HG03108 (cell line): Measurements from ENCODE around the gene ZNF330.
A peak's percentile ranks its signal among the peaks of the same experiment; 100 is the strongest.

ENCODE experiments used
- ATAC-seq: cut with Tn5 transposase; IDR thresholded peaks from one replicate; pipeline ENCODE4 v1.9.1; 2021; ENCODE audit warnings: moderate library complexity; ENCODE audit not compliant: unreplicated experiment

ZNF330 gene

DNA sequence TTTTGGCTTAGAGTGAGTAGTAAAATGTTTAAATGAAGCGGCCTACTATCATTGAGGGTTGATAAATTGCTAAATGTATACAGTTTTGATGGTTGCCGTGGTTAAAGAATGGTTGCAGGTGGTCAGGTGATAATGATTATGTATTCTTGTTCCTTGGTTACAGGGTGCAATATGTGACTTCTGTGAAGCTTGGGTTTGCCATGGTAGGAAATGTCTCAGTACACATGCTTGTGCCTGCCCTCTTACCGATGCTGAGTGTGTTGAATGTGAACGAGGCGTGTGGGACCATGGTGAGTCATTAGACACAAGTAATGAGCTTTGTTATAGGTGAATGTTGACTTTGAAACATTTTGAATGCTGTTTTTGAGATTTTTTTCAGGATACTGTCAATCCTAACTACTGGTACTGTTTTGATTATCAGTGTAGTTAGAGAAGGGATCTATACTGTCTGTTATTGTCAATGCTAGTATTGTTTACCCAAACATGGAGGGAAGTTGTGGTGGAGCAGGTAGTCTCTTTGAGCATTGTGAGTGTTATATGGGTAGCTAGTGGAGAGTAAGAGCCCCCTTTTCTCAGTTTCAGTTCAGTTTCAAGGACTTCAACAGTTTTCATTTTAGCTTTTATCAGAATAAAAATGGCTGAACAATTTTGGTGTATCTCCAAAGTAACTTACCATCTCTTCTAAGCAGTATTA, 8.9 kb downstream of the ZNF330 start:
- peak; percentile 58 for ATAC-seq

DNA sequence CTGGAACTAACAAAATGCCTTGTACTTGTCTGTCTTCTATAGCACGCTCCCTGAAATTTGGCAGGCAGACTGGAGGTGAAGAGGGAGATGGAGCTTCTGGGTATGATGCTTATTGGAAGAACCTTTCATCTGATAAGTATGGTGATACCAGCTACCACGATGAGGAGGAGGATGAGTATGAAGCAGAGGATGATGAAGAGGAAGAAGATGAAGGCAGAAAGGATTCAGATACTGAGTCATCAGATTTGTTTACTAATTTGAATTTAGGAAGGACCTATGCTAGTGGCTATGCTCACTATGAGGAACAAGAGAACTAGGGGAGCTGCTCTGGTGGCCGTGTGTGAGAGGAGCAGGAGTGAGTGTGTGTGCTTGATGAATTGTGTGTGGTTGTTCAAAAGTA, 13.0 kb downstream of the ZNF330 start:
- ATAC-seq: no peak

DNA sequence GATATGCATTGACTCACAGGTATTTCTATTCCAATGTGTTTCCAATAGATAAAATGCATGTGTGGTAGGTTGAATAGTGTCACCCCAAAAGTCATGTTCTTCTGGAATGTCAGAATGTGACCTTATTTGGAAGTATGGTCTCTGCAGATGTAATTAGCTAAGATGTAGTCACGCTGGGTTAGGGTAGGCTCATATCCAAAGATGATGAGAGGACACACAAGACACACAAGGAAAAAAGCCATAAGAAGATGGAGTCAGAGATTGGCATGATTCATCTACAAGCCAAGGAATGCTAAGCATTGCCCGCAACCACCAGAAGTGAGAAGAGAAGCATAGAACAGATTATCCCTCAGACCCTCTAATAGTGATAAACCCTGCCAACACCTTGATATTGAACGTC, 17.5 kb downstream of the ZNF330 start:
- no peak for ATAC-seq

DNA sequence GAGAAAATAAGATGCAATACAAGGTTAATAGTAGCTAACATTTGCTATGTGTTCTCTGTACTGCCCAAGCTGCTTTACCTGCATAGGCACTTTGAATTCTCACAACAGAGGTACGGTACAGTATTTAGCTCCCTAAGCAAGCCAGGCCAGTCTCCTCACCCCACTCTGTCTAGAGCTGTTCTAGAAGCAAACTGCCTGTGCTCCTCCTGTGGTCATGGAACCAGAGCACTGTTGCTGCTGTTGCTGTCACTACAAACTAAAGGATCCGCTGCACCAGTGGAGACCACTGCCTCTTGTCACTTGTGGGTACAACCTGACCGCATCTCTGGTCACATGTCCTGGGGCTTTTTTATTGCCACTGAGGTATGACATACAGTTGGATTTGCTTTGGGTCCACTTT, 19.6 kb downstream of the ZNF330 start:
- ATAC-seq: no peak

DNA sequence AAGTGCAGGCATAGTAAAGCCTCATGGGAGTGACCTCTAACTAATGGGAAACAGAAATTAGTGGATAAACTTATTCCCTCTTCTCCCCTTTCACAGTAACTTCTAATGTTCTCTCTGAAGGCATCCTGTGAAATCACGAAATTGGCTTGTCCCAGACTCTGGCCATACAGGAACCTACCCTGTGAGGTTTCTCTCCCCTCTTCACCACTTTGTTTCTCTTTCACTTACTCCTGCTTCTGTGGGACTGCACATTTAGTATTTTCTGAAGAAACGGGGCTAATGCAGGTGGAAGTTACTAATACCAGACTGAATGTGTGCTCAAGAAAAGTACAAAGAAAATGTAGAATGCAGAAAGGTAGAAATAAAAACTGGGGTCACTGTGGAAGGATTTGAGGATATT, 20.0 kb downstream of the ZNF330 start:
- no peak for ATAC-seq

DNA sequence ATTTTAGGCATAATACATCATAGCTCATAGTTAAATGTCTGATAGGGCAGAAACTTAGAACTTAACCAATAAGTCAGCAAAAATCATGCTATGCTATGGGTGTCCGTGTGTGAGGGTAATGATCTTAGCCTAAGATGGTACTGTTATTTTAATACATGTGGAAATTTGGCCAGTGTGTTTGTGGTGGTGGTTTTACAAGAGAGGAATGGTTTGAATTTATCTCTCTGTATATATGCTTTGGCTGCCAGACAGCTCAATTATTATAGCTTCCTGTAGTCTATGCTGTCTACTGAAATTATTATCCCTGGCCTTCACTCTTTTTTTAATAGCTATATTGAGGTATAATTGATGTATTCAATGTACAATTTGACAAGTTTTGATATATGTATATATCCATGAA, 21.3 kb downstream of the ZNF330 start:
- no peak for ATAC-seq

DNA sequence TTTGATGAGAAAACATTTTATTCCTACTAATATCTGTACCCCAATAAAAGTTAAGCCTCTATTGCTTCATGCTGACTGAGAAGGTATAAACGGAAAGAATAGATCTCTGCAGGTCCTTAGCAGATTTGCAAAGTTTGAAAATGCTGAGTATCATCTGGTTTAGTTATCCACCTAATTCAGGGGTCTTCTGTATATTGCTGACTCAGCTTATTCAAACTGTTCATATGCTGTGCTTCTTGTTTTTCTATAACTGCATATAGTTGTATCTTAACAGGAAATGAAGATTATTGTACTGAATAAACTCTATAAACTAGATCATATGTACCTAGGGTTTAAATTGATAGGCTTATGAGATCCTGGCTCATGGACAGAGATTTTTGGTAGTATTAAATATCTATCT, 23.7 kb downstream of the ZNF330 start:
- ATAC-seq: no peak

DNA sequence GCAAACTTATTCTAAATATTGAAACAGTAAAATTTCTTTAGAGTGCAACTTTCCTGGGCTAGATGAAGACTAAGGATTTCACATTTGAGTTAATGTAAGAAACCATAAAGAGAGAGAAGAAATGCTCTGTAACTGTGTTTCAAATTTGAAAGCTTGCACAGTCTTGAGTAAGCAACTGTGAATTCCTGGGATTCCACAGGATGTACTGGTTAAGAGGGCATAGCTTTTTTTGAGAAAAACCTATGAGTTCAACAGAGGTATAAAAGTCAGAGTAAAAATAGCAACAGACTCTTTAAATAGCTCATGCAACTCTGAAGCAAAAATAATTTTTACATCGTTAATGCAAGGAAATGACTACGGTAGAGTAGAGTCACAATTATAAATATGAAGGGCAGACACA, 25.5 kb downstream of the ZNF330 start:
- no peak for ATAC-seq

DNA sequence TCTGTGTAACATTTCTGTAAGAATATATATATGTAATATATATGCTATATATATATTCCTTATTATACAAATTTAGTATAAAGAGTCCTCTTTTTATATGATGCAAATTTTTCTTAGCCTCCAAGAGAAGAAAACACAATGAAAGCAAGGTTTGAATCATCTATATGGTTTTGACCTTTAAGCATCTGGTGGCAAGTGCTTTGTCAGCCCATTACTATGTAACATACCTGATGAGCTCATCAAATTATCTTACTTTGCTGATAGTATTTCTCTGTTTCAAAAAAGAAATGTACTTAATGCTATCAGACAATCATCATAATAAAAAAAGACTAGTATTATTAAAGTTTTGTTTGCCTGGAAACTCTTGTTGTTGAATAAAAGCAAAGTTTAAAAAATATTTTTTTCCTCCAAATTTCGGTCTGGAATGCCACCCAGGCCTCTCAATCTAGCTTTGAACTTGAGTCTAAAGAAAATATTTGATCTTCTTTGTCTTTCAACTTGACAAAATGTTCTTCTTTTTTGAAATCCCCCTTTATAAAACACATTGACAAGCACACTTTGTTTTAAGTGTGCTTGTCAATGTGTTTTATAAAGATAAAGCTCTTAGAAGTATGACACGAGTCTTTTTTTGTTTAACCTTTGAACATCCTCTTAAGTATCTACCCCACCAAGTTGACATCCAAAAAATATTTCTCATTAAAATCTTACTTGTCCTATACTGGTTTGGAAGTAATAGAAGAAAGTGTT, 26.2 kb downstream of the ZNF330 start:
- ATAC-seq: no peak

DNA sequence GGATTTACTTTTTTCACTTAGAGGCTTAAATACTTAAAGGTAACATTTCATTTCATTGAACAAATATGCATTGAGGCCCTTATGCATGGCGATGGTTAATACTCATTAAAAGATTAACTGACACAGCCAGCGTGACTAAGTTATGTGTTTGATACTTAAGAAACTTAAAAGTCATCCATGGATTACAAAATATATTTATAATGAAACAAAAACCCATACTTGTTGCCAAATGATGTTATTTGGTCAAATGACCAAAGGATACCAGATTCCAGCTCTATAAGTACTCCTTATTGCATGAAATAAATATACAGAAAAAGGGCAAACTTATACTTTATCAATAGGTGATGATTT, 26.7 kb downstream of the ZNF330 start:
- ATAC-seq: no peak

DNA sequence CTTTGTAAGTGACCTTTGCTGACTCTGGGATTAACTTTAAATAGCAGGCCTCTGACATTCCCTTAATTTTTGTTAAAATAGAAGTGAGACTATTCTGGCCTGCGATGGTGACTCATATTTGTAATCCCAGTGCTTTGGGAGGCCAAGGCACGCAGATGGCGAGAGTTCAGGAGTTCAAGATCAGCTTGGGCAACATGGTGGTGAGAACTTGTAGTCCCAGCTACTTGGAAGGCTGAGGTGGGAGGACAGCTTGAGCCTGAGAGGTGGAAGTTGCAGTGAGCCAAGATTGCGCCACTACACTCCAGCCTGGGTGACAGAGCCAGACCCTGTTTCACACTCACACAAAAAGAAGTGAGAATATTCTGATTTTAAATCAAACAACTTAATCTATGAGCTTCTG, 27.3 kb downstream of the ZNF330 start:
- no peak for ATAC-seq

DNA sequence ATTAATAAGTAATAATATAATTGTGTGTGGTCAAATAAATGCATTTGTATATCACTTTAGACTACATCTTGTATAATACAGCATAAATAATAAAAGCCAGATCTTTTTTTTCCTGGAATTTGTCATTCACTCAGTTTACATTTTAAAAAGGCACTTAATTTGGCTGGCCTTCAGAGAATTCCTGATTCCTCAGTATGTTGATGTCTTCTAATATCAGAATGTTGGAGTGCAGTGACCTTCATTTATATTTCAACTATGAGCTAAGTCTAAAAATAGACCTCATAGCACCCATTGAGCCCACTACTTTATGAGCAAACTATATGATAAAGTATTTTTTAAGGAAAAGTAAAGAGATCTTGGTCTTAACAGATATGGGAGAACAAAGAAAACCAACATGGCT, 27.8 kb downstream of the ZNF330 start:
- no peak for ATAC-seq

DNA sequence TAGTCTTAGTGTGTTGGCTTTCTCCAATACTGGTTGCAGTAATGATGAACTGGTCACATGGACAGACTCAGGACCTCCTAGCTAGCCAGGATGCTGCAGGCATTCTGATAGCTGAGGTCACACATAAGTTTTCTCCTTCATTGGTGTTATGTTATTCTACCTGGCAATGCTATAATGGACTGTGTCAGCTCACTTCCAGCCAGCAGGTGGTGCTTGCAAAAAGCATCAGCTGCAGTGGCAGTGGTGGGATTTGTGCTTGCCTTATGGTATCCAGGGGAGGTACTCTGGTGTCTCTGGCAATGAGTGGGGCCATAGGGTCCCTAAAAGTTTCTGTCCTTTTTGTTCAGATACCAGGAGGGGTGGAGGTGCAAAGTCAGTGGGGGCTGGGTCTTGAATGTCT, 33.6 kb downstream of the ZNF330 start:
- ATAC-seq: no peak

DNA sequence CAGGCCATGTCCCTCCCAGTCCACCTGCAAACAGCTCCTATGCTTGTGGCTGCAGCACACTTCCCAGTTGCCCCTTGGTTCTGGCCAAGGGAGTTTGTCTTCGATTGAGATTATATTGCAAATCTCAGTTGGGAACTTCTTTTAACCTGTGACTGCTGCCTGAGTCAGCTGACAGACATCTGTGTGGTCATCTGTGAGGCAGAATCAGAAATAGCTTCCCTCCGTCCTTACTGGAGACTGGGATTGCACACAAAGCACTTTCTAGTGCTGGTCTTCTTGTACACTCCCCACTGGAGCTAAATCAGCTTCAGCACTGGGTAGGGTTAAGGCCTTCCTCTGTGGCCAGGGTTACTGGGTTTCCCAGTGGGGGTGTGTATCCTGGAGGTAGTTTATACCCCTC, 34.3 kb downstream of the ZNF330 start:
- ATAC-seq: no peak

DNA sequence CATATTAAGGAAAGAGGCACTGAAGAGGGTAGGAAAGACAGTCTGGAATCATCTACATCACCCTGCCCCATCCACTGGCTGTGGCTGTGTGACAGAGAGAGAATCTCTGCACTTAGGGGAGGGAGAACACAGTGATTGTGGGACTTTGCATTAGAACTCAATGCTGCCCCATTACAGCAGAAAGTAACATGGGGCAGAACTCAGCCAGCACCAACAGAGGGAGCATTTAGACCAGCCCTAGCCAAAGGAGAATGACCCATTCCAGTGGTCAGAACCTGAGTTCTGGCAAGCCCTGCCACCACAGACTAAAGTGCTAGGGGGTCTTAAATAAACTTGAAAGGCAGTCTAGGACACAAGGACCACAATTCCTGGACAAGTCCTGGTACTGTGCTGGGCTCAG, 37.9 kb downstream of the ZNF330 start:
- ATAC-seq: no peak

DNA sequence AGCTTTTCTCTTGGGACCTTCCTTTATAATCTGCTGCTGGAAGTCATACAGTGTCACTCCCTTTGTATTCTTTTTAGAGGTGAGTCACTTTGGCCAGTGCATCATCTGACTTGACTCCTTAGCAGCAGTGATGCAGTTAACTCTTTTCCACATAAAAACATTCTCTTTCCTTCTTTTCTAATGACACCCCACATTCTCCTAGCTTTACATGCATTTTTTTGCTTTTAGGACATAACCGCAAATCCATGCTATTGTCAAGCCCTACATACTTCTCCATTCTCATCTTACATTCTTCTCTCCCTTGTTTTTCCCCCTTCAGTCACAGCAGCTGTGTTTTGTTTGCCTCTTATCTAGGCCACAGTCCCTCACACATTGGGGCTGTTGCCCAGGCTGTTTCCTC, 55.1 kb downstream of the ZNF330 start:
- ATAC-seq: no peak

DNA sequence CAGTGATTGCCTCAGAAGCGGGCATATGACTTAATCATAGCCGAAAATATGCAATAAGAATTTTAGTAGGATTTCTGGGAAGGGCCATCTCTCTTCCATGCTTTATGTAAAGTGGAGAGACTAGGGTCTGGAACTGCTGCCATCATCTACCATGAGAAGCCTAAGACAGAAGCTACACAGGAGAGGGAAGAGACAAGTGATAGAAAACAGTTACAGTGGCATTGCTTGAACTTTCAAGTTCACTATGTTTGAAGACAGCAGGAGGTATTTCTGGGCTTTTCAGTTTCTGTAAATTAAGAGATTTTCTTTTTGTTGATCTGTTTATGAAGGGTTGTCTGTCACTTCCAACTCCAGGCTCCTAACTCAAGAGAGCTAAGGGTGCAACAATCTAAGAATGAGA, 62.5 kb downstream of the ZNF330 start:
- ATAC-seq: no peak

DNA sequence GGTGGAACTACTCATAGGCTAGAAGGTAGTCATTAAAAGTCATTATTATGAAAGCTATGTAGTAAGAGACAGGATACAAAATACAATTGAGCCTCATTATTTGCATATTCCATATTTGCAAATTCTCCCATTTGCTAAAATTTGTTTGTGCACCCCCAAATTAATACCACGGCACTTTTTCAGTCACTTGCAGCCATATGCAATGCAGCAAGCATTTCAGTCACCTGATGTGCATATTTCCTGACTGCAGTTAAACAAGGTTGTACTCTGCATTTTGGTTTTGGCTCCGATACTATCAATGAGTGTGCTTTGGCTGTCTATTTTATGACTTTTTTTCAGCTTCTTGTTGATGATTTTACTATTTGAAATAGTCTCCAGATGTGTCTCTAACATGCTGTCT, 62.9 kb downstream of the ZNF330 start:
- ATAC-seq: no peak
